ENCODE results near the gene ANKRD33B.

GRCh38 chr5:10586555-10586954 lies 22.7 kb downstream of the ANKRD33B start:
- TF ChIP-seq, protein P1, sequence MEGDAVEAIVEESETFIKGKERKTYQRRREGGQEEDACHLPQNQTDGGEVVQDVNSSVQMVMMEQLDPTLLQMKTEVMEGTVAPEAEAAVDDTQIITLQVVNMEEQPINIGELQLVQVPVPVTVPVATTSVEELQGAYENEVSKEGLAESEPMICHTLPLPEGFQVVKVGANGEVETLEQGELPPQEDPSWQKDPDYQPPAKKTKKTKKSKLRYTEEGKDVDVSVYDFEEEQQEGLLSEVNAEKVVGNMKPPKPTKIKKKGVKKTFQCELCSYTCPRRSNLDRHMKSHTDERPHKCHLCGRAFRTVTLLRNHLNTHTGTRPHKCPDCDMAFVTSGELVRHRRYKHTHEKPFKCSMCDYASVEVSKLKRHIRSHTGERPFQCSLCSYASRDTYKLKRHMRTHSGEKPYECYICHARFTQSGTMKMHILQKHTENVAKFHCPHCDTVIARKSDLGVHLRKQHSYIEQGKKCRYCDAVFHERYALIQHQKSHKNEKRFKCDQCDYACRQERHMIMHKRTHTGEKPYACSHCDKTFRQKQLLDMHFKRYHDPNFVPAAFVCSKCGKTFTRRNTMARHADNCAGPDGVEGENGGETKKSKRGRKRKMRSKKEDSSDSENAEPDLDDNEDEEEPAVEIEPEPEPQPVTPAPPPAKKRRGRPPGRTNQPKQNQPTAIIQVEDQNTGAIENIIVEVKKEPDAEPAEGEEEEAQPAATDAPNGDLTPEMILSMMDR (IDR thresholded peaks at IDR 0.05; ENCODE audit: low read length) = no peak
- no peak for TF ChIP-seq EZH2 (optimal IDR thresholded peaks at IDR 0.05; ENCODE audit: low read depth, low read length)

Measured in MM.1S (cell line).